Spleen (tissue), 11 donors: ENCODE measurements around the gene SPAG5. TPM values are rescaled to one million over a fixed set of nuclear protein-coding genes. Genes with fewer than 3 reads are reported as not detected.

ENCODE experiments used
- DNase-seq: peaks from one replicate; pipeline ENCODE4 v3.0.0-alpha.2; 2020
- H3K27ac ChIP-seq, 8 donors: fragments of 200-600 bp; sonication (generic) in 7 of 8; 1 replicate in 4 of 8; 2 replicates in 4 of 8; pipeline versions ENCODE4 v1.5.0 to v1.8.0; 2016 to 2021; ENCODE audit warnings: inconsistent platforms in 4 of 8, mild to moderate bottlenecking in 4 of 8, moderate library complexity in 1 of 8
- H3K27me3 ChIP-seq, 7 donors: fragments of 200-600 bp; sonication (generic) in 6 of 7; replicated peaks in 1 of 7; 1 replicate in 4 of 7; 2 replicates in 3 of 7; pipeline versions ENCODE4 v1.5.0 to v1.8.0; 2016 to 2021; ENCODE audit warnings: inconsistent platforms in 3 of 7, mild to moderate bottlenecking in 1 of 7
- H3K36me3 ChIP-seq, 6 donors: fragments of 200-600 bp; sonication (generic) in 5 of 6; 1 replicate in 4 of 6; 2 replicates in 2 of 6; pipeline versions ENCODE4 v1.5.0 to v1.8.0; 2016 to 2021; ENCODE audit warnings: inconsistent platforms in 2 of 6
- H3K4me1 ChIP-seq, 6 donors: fragments of 200-600 bp; sonication (generic) in 5 of 6; 1 replicate in 3 of 6; 2 replicates in 3 of 6; pipeline versions ENCODE4 v1.5.0 to v1.8.0; 2016 to 2021; ENCODE audit warnings: inconsistent platforms in 3 of 6
- H3K4me3 ChIP-seq, 8 donors: fragments of 200-600 bp; sonication (generic) in 7 of 8; 1 replicate in 4 of 8; 2 replicates in 4 of 8; pipeline versions ENCODE4 v1.5.0 to v1.8.0; 2016 to 2021; ENCODE audit warnings: inconsistent platforms in 4 of 8, mild to moderate bottlenecking in 4 of 8, moderate library complexity in 2 of 8
- H3K9me3 ChIP-seq, 8 donors: fragments of 200-600 bp; sonication (generic) in 7 of 8; 1 replicate in 4 of 8; 2 replicates in 4 of 8; pipeline versions ENCODE4 v1.5.0 to v1.8.0; 2016 to 2021; ENCODE audit warnings: inconsistent platforms in 4 of 8
- POLR2A ChIP-seq, 3 donors: fragments of 450-650 bp; IDR thresholded peaks; one replicate each; pipeline ENCODE4 v1.5.1; 2017; ENCODE audit warnings: antibody characterized with exemption in 3 of 3, mild to moderate bottlenecking in 1 of 3
- POLR2AphosphoS5 ChIP-seq, 3 donors: sonication (generic); formaldehyde crosslinking; IDR thresholded peaks; one replicate each; pipeline ENCODE4 v1.5.1; 2017; ENCODE audit warnings: antibody characterized with exemption in 3 of 3
- WGBS, 5 donors: extraction: QIAGEN DNeasy Blood & Tissue Kit in 3 of 5; methylation state at CpG; one replicate each; pipeline versions ENCODE4 v1.1.5 to v1.1.7; 2013 to 2018; 5-methylcytosine and 5-hydroxymethylcytosine counted together
- intact Hi-C: fragments of 100-400 bp; cut with DNase I; formaldehyde crosslinking; loops from one replicate; pipeline ENCODE4 v1.15.0; 2023; ENCODE audit warnings: low total_unique reads
- polyA plus RNA-seq, 3 donors: library from polyadenylated mRNA; stranded (reverse); fragments of 200-250 nt; gene quantifications; one replicate each; pipeline ENCODE4 v1.2.1, GENCODE V29; 2013
- total RNA-seq, 7 donors: library from RNA; depleted of rRNA in 3 of 7; stranded (reverse); fragments of >200 nt in 3 of 7; fragmentation: NEBNext Ultra II Directional in 4 of 7; extraction: Animal tissue kit (Norgen Biotek cat#: 25700) in 4 of 7; gene quantifications; one replicate each; pipeline versions ENCODE4 v1.1.0 to v1.2.1, GENCODE V29; 2016 to 2021
- TF ChIP-seq, protein P1 (sequence below), 11 experiments: fragments of 200-600 bp in 7 of 11; fragments of 450-650 bp in 4 of 11; sonication (generic) in 4 of 11; IDR thresholded peaks in 8 of 11; conservative IDR thresholded peaks in 3 of 11; 1 replicate in 7 of 11; 2 replicates in 4 of 11; pipeline versions ENCODE4 v1.4.0 to v1.8.0; 2016 to 2021; ENCODE audit warnings: antibody characterized with exemption in 11 of 11, inconsistent platforms in 4 of 11, mild to moderate bottlenecking in 1 of 11
- donor health status: healthy with polysubstance abuse.
- donor health status: DM: no; HTN: no; CAD: no; lungs with moderate emphysema.
- donor health status: DM: no; HTN: no; CAD: no.
- donor health status: Bipolar disorder and iron deficiency.
- donor health status: healthy.
- donor health status: DM: no; HTN: no; CAD: no.
- donor health status: DM: yes; HTN: yes; CAD: no.

The SPAG5 gene
- total and polyA plus RNA-seq, 10 donors: 6.2 to 19.7 (median 14.6) TPM

GRCh38 chr17:28544402-28545140, 54.3 kb downstream of the SPAG5 start:
- DNase-seq: peak; percentile 12
- Histone ChIP-seq H3K36me3 (peaks cover 0 to 20% (median 14%) of the 10 kb centered on the region in 6 donors), H3K4me3 (no peak overlapping the region), H3K9me3 (no peaks in the 10 kb centered on the region), H3K27ac (no peak overlapping the region), H3K4me1 (peaks cover 15 to 31% (median 27%) of the 10 kb centered on the region in 6 donors), H3K27me3 (no peaks in the 10 kb centered on the region)
- intact Hi-C loops: loop anchor here (5.0 kb wide), 2 partner anchors 52 to 68 kb away; partner anchors contain the start of gene RSKR
- TF ChIP-seq POLR2AphosphoS5 (IDR thresholded peaks at IDR 0.05): no peak
- TF ChIP-seq, protein P1, sequence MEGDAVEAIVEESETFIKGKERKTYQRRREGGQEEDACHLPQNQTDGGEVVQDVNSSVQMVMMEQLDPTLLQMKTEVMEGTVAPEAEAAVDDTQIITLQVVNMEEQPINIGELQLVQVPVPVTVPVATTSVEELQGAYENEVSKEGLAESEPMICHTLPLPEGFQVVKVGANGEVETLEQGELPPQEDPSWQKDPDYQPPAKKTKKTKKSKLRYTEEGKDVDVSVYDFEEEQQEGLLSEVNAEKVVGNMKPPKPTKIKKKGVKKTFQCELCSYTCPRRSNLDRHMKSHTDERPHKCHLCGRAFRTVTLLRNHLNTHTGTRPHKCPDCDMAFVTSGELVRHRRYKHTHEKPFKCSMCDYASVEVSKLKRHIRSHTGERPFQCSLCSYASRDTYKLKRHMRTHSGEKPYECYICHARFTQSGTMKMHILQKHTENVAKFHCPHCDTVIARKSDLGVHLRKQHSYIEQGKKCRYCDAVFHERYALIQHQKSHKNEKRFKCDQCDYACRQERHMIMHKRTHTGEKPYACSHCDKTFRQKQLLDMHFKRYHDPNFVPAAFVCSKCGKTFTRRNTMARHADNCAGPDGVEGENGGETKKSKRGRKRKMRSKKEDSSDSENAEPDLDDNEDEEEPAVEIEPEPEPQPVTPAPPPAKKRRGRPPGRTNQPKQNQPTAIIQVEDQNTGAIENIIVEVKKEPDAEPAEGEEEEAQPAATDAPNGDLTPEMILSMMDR (IDR thresholded peaks at IDR 0.05 in 8 of 11, conservative IDR thresholded peaks at IDR 0.05 in 3 of 11): no peak
- no peak for TF ChIP-seq POLR2A (IDR thresholded peaks at IDR 0.05)
- WGBS, 5 donors: 84 to 92% (median 87%) methylated on average over 4 of the region's 4 CpGs

DNA sequence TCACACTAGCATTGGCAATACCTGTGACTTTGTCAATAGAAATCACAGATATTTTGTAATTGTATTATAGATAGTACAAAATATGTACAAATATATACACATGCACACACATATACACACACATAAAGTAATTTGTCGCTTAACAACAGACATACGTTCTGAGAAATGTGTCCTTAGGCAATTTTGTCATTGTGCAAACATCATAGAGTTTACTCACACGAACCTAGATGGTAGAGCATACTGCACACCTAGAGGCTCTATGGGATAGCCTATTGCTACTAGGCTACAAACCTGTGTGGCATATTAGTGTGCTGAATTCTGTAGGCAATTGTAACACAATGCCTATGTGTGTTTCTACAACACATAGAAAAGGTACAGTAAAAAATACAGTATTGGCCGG, 57.4 kb downstream of the SPAG5 start:
- intact Hi-C loops: loop anchor here (5.0 kb wide), 1 partner anchor 49 kb away; no protein-coding TSS in a partner anchor
- Histone ChIP-seq H3K36me3 (peaks cover 0 to 9% (median 3%) of the 10 kb centered on the region in 6 donors), H3K27me3 (no peaks in the 10 kb centered on the region), H3K9me3 (no peaks in the 10 kb centered on the region), H3K27ac (no peak overlapping the region), H3K4me3 (no peak overlapping the region), H3K4me1 (no peaks in the 10 kb centered on the region)
- 90 to 95% (median 92%) methylated on average over 4 of the region's 4 CpGs for WGBS, 5 donors
- TF ChIP-seq POLR2A (IDR thresholded peaks at IDR 0.05): no peak
- TF ChIP-seq, protein P1 (IDR thresholded peaks at IDR 0.05 in 8 of 11, conservative IDR thresholded peaks at IDR 0.05 in 3 of 11): no peak
- no peak for TF ChIP-seq POLR2AphosphoS5 (IDR thresholded peaks at IDR 0.05)
- no peak for DNase-seq

- 80 to 90% (median 87%) methylated on average over 3 to 4 of the region's 4 CpGs for WGBS, 5 donors
- no peaks in the 10 kb centered on the region for H3K27me3 ChIP-seq
- no peak overlapping the region for H3K27ac ChIP-seq
- no peak for TF ChIP-seq POLR2AphosphoS5 (IDR thresholded peaks at IDR 0.05)
- TF ChIP-seq, protein P1 (IDR thresholded peaks at IDR 0.05 in 8 of 11, conservative IDR thresholded peaks at IDR 0.05 in 3 of 11): no peak
- TF ChIP-seq POLR2A (IDR thresholded peaks at IDR 0.05): no peak
- intact Hi-C loops: loop anchor here (5.0 kb wide), 1 partner anchor 48 kb away; no protein-coding TSS in a partner anchor
- H3K36me3 ChIP-seq: no peaks in the 10 kb centered on the region
- no peaks in the 10 kb centered on the region for H3K4me1 ChIP-seq
- no peak overlapping the region for H3K4me3 ChIP-seq
- no peak for DNase-seq
- no peaks in the 10 kb centered on the region for H3K9me3 ChIP-seq
These were observed 58.6 kb downstream of the SPAG5 start for GRCh38 chr17:28540231-28540630.

DNA sequence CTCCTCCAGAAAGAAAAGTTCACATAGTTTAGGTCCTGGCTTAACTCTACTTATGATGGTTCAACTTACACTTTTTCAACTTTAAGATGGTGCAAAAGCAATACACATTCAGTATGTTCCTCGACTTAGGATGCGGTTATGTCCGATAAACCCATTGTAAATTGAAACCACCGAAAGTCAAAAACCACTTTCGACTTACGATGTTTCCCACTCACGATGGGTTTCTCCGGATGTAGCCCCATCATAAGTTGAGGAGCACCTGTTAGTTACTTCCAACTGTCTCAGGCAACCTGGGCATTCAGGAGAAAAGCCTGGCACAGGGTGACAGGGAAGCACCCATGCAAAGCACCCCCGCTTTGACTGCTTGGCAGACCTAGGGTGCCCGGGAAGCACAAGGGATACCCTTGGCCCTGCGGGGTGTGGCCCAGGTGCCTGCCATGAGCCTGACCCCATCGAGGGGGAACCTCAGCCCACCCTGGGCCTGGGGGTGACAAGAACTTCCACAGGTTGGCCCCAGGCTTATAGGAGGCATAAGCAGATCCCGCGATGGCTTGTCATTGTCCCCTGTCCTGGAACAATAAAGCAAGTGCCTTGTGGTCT, 60.4 kb downstream of the SPAG5 start:
- no peaks in the 10 kb centered on the region for H3K27me3 ChIP-seq
- TF ChIP-seq POLR2AphosphoS5 (IDR thresholded peaks at IDR 0.05) (no peak), POLR2A (IDR thresholded peaks at IDR 0.05) (no peak)
- TF ChIP-seq, protein P1 (IDR thresholded peaks at IDR 0.05 in 8 of 11, conservative IDR thresholded peaks at IDR 0.05 in 3 of 11): no peak
- 83 to 90% (median 89%) methylated on average over 11 to 14 of the region's 14 CpGs for WGBS, 5 donors
- DNase-seq: no peak
- H3K4me3 ChIP-seq: no peak overlapping the region
- intact Hi-C loops: no loop called here
- no peaks in the 10 kb centered on the region for H3K36me3 ChIP-seq
- no peaks in the 10 kb centered on the region for H3K9me3 ChIP-seq
- no peak overlapping the region for H3K27ac ChIP-seq
- H3K4me1 ChIP-seq: no peaks in the 10 kb centered on the region
